ENCODE data around the gene GPATCH4.
"Not testable (repeated sequence)": the region's sequence is repeated elsewhere in the genome, so short reads cannot be mapped to it uniquely, and the experiment has no call there.

The GPATCH4 gene

GRCh38 chr1:156553860-156554485 lies 47.3 kb downstream of the GPATCH4 start:
- no peaks in the 10 kb centered on the region for H3K36me3 ChIP-seq (ENCODE audit: control insufficient read depth, insufficient read depth, low read length, severe bottlenecking)
- H3K9me3 ChIP-seq (ENCODE audit: control insufficient read depth, low read length) = no peaks in the 10 kb centered on the region
- H3K9ac ChIP-seq (ENCODE audit: low read length) = peak overlapping the region; percentile 5
- no peak overlapping the region for H3K4me3 ChIP-seq (ENCODE audit: low read length)
- H3K27me3 ChIP-seq (replicated peaks; ENCODE audit: control insufficient read depth, insufficient read depth, low read length) = no peaks in the 10 kb centered on the region
- no peak for DNase-seq (ENCODE audit: low read depth)
- H3K4me1 ChIP-seq (ENCODE audit: control insufficient read depth, insufficient read depth, low read length) = peaks cover 18% of the 10 kb centered on the region

- not testable (repeated sequence) for H3K36me3 ChIP-seq (ENCODE audit: control insufficient read depth, insufficient read depth, low read length, severe bottlenecking); DNase-seq (ENCODE audit: low read depth); H3K27me3 ChIP-seq (replicated peaks; ENCODE audit: control insufficient read depth, insufficient read depth, low read length); H3K9me3 ChIP-seq (ENCODE audit: control insufficient read depth, low read length); H3K4me3 ChIP-seq (ENCODE audit: low read length)
- Histone ChIP-seq H3K4me1 (ENCODE audit: control insufficient read depth, insufficient read depth, low read length) (peaks cover 18% of the 10 kb centered on the region), H3K9ac (ENCODE audit: low read length) (peak overlapping the region; percentile 20)
Measured at GRCh38 chr1:156552937-156553336, 48.3 kb downstream of the GPATCH4 start.

- Histone ChIP-seq H3K36me3 (ENCODE audit: control insufficient read depth, insufficient read depth, low read length, severe bottlenecking) (no peaks in the 10 kb centered on the region), H3K4me1 (ENCODE audit: control insufficient read depth, insufficient read depth, low read length) (peaks cover 18% of the 10 kb centered on the region), H3K9ac (ENCODE audit: low read length) (no peak overlapping the region), H3K4me3 (ENCODE audit: low read length) (no peak overlapping the region), H3K27me3 (replicated peaks; ENCODE audit: control insufficient read depth, insufficient read depth, low read length) (no peaks in the 10 kb centered on the region), H3K9me3 (ENCODE audit: control insufficient read depth, low read length) (no peaks in the 10 kb centered on the region)
- no peak for DNase-seq (ENCODE audit: low read depth)
Measured at GRCh38 chr1:156552518-156552917, 48.8 kb downstream of the GPATCH4 start.

- no peaks in the 10 kb centered on the region for H3K36me3 ChIP-seq (ENCODE audit: control insufficient read depth, insufficient read depth, low read length, severe bottlenecking)
- no peak overlapping the region for H3K4me3 ChIP-seq (ENCODE audit: low read length)
- peaks cover 18% of the 10 kb centered on the region for H3K4me1 ChIP-seq (ENCODE audit: control insufficient read depth, insufficient read depth, low read length)
- H3K9me3 ChIP-seq (ENCODE audit: control insufficient read depth, low read length) = no peaks in the 10 kb centered on the region
- no peak for DNase-seq (ENCODE audit: low read depth)
- H3K9ac ChIP-seq (ENCODE audit: low read length) = no peak overlapping the region
- no peaks in the 10 kb centered on the region for H3K27me3 ChIP-seq (replicated peaks; ENCODE audit: control insufficient read depth, insufficient read depth, low read length)
Measured at GRCh38 chr1:156551869-156552268, 49.4 kb downstream of the GPATCH4 start.

GRCh38 chr1:156551066-156551643 lies 50.1 kb downstream of the GPATCH4 start:
- H3K36me3 ChIP-seq (ENCODE audit: control insufficient read depth, insufficient read depth, low read length, severe bottlenecking) = no peaks in the 10 kb centered on the region
- DNase-seq (ENCODE audit: low read depth) = no peak

GRCh38 chr1:156550346-156550745 lies 50.9 kb downstream of the GPATCH4 start:
- no peak for DNase-seq (ENCODE audit: low read depth)
- Histone ChIP-seq H3K4me1 (ENCODE audit: control insufficient read depth, insufficient read depth, low read length) (peaks cover 18% of the 10 kb centered on the region), H3K27me3 (replicated peaks; ENCODE audit: control insufficient read depth, insufficient read depth, low read length) (no peaks in the 10 kb centered on the region), H3K9me3 (ENCODE audit: control insufficient read depth, low read length) (no peaks in the 10 kb centered on the region), H3K4me3 (ENCODE audit: low read length) (no peak overlapping the region), H3K36me3 (ENCODE audit: control insufficient read depth, insufficient read depth, low read length, severe bottlenecking) (no peaks in the 10 kb centered on the region), H3K9ac (ENCODE audit: low read length) (no peak overlapping the region)

More at GRCh38 chr1:156551066-156551643, 50.1 kb downstream of the GPATCH4 start:
- H3K9me3 ChIP-seq (ENCODE audit: control insufficient read depth, low read length) = no peaks in the 10 kb centered on the region
- H3K9ac ChIP-seq (ENCODE audit: low read length) = no peak overlapping the region
- H3K4me3 ChIP-seq (ENCODE audit: low read length) = no peak overlapping the region
- H3K27me3 ChIP-seq (replicated peaks; ENCODE audit: control insufficient read depth, insufficient read depth, low read length) = no peaks in the 10 kb centered on the region
- H3K4me1 ChIP-seq (ENCODE audit: control insufficient read depth, insufficient read depth, low read length) = peaks cover 18% of the 10 kb centered on the region

GRCh38 chr1:156549831-156550230 lies 51.4 kb downstream of the GPATCH4 start:
- H3K9me3 ChIP-seq (ENCODE audit: control insufficient read depth, low read length) = no peaks in the 10 kb centered on the region
- H3K4me1 ChIP-seq (ENCODE audit: control insufficient read depth, insufficient read depth, low read length) = peaks cover 18% of the 10 kb centered on the region
- no peak overlapping the region for H3K4me3 ChIP-seq (ENCODE audit: low read length)
- no peaks in the 10 kb centered on the region for H3K36me3 ChIP-seq (ENCODE audit: control insufficient read depth, insufficient read depth, low read length, severe bottlenecking)
- no peak for DNase-seq (ENCODE audit: low read depth)
- H3K9ac ChIP-seq (ENCODE audit: low read length) = no peak overlapping the region
- H3K27me3 ChIP-seq (replicated peaks; ENCODE audit: control insufficient read depth, insufficient read depth, low read length) = no peaks in the 10 kb centered on the region

GRCh38 chr1:156549390-156549789 lies 51.9 kb downstream of the GPATCH4 start:
- DNase-seq (ENCODE audit: low read depth) = no peak
- Histone ChIP-seq H3K9me3 (ENCODE audit: control insufficient read depth, low read length) (no peaks in the 10 kb centered on the region), H3K27me3 (replicated peaks; ENCODE audit: control insufficient read depth, insufficient read depth, low read length) (no peaks in the 10 kb centered on the region), H3K4me3 (ENCODE audit: low read length) (no peak overlapping the region), H3K4me1 (ENCODE audit: control insufficient read depth, insufficient read depth, low read length) (peaks cover 18% of the 10 kb centered on the region), H3K9ac (ENCODE audit: low read length) (no peak overlapping the region), H3K36me3 (ENCODE audit: control insufficient read depth, insufficient read depth, low read length, severe bottlenecking) (no peaks in the 10 kb centered on the region)

- no peaks in the 10 kb centered on the region for H3K27me3 ChIP-seq (replicated peaks; ENCODE audit: control insufficient read depth, insufficient read depth, low read length)
- peaks cover 9% of the 10 kb centered on the region for H3K4me1 ChIP-seq (ENCODE audit: control insufficient read depth, insufficient read depth, low read length)
- no peak overlapping the region for H3K9ac ChIP-seq (ENCODE audit: low read length)
- H3K4me3 ChIP-seq (ENCODE audit: low read length) = no peak overlapping the region
- no peaks in the 10 kb centered on the region for H3K36me3 ChIP-seq (ENCODE audit: control insufficient read depth, insufficient read depth, low read length, severe bottlenecking)
- no peak for DNase-seq (ENCODE audit: low read depth)
- H3K9me3 ChIP-seq (ENCODE audit: control insufficient read depth, low read length) = no peaks in the 10 kb centered on the region
Measured at GRCh38 chr1:156547982-156548381, 53.3 kb downstream of the GPATCH4 start.

- Histone ChIP-seq H3K9me3 (ENCODE audit: control insufficient read depth, low read length) (no peaks in the 10 kb centered on the region), H3K4me3 (ENCODE audit: low read length) (no peak overlapping the region), H3K36me3 (ENCODE audit: control insufficient read depth, insufficient read depth, low read length, severe bottlenecking) (no peaks in the 10 kb centered on the region), H3K4me1 (ENCODE audit: control insufficient read depth, insufficient read depth, low read length) (peaks cover 7% of the 10 kb centered on the region), H3K27me3 (replicated peaks; ENCODE audit: control insufficient read depth, insufficient read depth, low read length) (no peaks in the 10 kb centered on the region), H3K9ac (ENCODE audit: low read length) (no peak overlapping the region)
- no peak for DNase-seq (ENCODE audit: low read depth)
Measured at GRCh38 chr1:156547434-156547833, 53.8 kb downstream of the GPATCH4 start.

GRCh38 chr1:156546267-156546666 lies 55.0 kb downstream of the GPATCH4 start:
- no peak for DNase-seq (ENCODE audit: low read depth)
- no peaks in the 10 kb centered on the region for H3K36me3 ChIP-seq (ENCODE audit: control insufficient read depth, insufficient read depth, low read length, severe bottlenecking)
- H3K4me3 ChIP-seq (ENCODE audit: low read length) = no peak overlapping the region

More at GRCh38 chr1:156546267-156546666, 55.0 kb downstream of the GPATCH4 start:
- no peak overlapping the region for H3K9ac ChIP-seq (ENCODE audit: low read length)
- no peaks in the 10 kb centered on the region for H3K27me3 ChIP-seq (replicated peaks; ENCODE audit: control insufficient read depth, insufficient read depth, low read length)
- H3K4me1 ChIP-seq (ENCODE audit: control insufficient read depth, insufficient read depth, low read length) = no peaks in the 10 kb centered on the region
- no peaks in the 10 kb centered on the region for H3K9me3 ChIP-seq (ENCODE audit: control insufficient read depth, low read length)

All from adipocyte (in vitro differentiated cells).